GM18951 (cell line): Measurements from ENCODE around the gene MYL6.

Source experiments
- POLR2A ChIP-seq: IDR thresholded peaks from 4 replicates; pipeline ENCODE4 v1.6.1; 2011; ENCODE audit warnings: mild to moderate bottlenecking; ENCODE audit not compliant: insufficient read length, insufficient read depth; ENCODE audit errors: extremely low read depth
- in situ Hi-C: fragments of 300-500 bp; cut with MboI; formaldehyde crosslinking; loops from one replicate; pipeline ENCODE4 v1.12.0; 2022; ENCODE audit warnings: low sequenced_read_pairs, mixed read lengths, inconsistent platforms; ENCODE audit not compliant: unreplicated experiment

MYL6 gene

DNA sequence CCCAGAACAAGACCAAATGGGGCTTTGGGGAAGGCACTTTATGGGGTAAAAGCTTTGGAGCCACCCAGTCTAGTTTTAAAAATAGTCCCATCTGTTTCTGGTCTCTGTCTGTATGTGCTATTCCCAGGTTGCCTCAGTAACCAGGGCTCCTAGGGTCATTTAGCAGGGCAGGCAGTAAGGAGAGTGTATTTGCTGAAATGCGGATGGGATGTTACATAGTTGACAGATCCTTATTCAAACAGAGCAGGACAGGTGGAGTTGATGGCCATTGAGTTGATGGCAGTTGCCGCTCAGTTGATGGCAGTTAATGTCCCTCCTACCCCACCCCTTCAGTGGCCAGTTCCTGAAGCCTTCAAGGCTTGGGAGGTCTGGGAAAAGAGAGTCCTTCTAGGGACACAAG, 35.5 kb upstream of the MYL6 start:
- TF ChIP-seq POLR2A = no peak
- in situ Hi-C loops = no loop called here

DNA sequence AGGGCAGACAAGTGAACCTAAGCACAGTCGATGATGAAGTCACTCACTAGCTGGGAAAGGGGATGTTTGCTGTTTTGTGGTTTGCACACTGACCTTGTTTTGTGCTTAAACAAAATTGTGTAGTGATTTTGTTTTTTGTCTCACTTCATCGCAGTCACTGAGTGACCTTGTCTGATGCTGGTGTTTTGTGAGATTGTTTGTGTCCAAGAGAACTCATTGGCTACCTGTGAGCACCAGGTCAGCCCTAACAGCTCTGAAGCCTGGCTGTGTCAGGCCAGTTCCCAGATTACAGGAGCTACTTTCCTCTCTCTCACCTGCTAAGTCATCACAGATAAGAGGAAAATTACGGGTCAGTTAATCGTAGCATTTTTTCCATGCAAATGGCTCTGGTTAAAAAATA, 34.0 kb upstream of the MYL6 start:
- in situ Hi-C loops = no loop called here
- TF ChIP-seq POLR2A = no peak

DNA sequence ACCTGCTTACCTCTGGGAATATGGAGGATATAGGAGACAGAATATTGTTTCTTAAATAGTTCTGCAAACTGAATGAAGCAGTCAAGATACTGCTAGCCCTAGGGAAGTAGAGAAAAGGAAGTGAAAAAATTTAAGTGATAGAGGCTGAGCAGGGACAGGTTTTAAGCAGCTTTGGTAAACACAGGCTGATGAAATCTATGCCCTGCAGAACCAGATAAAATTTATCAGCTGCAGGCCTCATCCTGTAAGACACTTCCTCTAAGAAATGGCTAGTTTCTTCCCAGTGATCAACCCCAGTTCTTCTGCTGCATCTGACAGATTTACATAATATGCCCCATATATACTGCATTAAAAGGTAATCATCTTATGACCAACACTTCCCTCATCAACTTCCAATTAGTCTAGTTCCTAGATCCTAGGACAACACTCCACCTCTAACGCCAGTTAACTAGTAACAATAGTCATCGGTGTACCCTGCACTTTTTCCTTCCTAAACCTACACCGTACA, 31.4 kb upstream of the MYL6 start:
- in situ Hi-C loops = no loop called here
- TF ChIP-seq POLR2A = no peak

DNA sequence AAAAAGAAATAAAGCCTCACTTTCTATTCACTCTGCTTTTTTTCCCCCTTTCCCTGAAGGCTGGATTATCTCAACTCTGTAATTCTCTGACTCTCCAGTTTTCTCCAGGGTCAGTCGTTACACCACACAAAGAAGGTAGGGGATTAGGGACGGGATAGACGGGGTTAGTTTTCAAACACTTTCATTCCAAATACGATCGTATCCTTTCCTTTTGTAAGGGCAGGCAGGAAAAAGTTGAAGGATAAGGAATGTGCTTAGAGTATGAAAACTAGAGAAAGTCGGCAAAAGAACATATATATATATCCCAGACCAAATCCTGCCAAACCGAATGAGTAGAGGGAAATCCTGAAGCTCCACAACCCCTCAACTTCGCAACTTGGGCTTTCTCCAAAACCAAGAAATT, 30.7 kb upstream of the MYL6 start:
- in situ Hi-C loops = no loop called here
- TF ChIP-seq POLR2A = no peak

DNA sequence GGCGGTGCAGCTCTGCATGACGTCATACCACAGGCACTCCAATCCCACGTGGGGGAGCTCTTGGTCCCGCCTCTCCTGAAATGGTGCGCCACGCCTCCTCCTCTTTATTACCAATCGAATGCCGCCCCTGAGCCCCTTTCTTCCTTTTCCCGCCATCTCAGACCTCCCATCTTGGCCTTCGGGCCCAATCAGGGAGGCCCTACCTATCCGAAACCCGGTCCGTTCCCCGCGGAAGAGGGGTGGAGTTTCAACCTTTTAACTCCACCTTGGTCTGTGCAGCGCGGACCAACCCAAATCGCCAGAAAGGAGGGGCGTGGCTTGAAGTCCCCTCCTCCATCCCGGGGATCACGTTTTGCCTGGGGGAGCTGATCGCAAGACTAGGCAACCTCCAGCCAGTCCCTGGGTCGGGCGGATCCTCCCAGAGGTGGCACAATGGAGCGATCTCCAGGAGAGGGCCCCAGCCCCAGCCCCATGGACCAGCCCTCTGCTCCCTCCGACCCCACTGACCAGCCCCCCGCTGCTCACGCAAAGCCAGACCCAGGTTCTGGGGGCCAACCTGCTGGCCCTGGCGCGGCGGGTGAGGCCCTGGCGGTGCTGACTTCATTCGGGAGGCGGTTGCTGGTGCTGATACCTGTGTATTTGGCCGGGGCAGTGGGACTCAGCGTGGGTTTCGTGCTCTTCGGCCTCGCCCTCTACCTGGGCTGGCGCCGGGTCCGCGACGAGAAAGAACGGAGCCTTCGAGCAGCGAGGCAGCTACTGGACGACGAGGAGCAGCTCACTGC, 30.1 kb upstream of the MYL6 start, which contains the start of gene ESYT1:
TSS of gene ESYT1 (plus strand) at position 380 of the 782 bp plus-strand sequence. CDS start at position 433, 53 bp downstream.
- in situ Hi-C loops = no loop called here
- TF ChIP-seq POLR2A = peak; percentile 80

DNA sequence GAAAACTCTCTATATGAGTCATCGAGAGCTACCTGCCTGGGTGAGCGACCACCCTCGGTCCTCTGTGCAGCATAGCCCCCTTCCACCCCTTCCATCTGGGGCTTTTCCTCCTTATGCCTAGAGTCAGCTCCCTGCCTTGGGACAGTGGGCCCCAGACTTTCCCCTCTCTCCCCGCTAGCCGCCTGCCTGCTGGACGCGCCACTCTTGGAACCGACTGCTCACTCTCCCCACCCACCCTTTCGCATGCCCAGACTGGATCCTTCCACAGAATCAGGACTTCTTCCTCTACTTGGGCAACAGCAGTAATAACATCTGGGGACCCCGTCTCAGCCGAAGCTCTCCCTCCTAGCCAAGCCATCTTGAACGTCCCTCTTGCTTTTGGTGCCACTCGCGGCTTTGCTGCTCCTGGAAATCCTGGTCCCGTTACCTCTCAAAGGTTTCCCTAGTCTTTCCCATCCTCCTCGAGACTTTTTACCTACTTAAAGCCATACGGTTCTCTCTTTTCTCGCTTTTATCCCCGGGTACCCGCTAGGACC, 29.4 kb upstream of the MYL6 start:
- in situ Hi-C loops = no loop called here
- no peak for TF ChIP-seq POLR2A

DNA sequence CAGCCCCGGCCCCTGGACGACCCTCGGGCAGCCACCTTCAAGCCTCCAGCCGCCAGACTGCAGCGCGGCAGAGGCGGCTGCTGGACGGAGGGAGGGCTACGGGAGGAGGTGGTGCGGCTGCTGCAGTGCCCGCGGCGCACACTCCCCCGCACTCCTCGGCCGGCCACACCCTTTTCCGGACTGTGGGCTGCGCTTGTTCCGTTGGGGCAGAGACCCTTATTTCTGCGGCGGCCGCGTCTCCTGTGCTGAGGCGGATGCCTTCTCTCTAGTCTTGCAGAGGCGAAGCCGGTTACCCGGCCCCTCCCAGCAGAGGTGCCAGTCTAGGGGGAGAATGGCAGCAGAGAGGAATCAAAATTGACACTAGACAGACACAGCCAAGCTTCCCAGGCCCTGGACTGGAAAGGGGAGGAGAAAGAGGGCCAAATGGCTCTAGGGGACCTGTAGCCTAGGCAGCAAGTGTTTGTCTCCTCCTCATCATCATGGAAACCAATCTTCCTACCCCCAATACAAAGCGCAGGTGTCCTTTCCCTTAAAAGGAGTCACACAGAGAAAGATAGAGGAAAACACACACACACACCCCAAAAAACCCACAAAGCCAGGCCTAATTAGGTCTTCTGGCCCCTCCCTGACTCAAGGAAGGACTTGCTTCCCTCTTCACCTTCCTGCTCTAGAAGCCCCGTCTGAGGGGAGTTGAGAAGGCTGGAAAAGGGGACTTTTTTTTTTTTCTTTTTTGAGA, 28.8 kb upstream of the MYL6 start:
- in situ Hi-C loops = no loop called here

DNA sequence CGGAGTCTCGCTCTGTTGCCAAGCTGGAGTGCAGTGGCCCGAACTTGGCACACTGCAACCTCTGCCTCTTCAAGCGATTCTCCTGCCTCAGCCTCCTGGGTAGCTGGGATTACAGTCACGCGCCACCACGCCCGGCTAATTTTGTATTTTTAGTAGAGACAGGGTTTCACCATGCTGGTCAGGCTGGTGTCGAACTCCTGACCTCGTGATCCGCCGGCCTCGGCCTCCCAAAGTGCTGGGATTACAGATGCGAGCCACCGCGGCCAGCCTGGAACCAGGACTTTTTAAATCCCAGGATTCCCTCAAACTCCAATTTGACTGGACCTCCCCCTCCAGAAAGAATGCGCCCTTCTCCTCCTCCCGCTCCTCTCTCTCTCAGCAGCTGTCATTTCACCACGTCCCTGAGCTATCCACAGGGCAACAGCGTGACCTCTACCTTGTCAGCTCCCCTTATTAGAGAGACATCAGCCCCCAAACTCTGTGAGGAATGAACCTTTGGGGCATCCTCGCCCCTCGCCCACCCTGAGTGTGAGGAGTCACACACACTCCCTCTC, 28.1 kb upstream of the MYL6 start:
- TF ChIP-seq POLR2A = no peak
- in situ Hi-C loops = no loop called here

More for the DNA sequence above, 28.8 kb upstream of the MYL6 start:
- peak; percentile 66 for TF ChIP-seq POLR2A

DNA sequence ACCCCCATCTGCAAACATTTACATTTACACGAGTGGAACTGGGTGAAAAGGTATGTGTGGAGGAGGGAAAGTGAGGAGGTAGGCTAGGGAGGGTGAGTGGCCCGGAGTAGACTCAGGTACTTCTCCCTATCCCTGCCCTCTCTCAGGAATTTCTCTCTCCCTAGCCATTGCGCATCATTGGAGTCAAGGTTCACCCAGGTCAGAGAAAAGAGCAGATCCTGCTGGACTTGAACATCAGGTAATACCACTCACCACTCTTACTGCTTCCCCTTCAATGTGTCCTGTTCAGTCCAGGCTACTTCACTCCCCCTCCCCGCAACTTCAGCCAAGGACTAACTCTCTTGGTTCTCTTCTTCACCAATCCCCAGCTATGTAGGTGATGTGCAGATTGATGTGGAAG, 27.3 kb upstream of the MYL6 start:
- TF ChIP-seq POLR2A = no peak
- in situ Hi-C loops = no loop called here

DNA sequence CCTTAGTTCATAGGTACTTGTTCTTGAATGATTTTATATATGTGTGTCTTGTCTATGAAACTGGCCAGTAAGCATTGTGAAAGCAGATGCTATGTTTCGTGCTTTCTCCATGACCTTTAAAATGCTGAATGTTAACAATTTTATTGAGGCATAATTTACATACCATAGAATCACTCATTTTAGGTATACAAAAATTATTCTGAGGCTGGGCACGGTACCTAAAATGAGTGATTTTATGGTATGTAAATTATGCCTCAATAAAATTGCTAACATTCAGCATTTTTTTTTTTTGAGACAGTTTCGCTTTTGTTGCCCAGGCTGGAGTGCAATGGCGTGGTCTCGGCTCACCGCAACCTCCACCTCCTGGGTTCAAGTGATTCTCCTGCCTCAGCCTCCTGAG, 23.3 kb upstream of the MYL6 start:
- in situ Hi-C loops = no loop called here
- no peak for TF ChIP-seq POLR2A

DNA sequence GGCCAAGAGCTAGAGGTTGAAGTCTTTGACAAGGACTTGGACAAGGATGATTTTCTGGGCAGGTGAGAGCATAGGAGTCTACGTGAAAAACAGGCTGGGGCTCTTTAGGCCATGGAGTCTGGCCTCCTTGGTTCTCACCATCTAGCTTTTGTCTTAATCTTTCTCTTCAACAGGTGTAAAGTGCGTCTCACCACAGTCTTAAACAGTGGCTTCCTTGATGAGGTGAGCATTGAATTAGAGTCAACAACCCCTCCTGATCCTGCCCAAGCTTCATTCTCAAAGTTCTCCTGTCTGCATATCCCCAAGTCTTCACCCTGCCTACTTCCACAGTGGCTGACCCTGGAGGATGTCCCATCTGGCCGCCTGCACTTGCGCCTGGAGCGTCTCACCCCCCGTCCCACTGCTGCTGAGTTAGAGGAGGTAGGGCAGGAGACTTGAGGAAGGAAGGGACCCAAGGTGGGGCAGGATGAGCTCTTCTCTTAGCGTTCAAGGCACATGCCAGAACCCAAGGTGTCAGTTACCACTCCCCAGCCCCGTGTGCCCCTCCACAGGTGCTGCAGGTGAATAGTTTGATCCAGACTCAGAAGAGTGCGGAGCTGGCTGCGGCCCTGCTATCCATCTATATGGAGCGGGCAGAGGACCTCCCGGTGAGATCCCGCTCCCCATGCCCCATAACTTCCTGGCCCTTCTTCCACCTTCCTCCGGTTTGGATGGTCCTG, 20.1 kb upstream of the MYL6 start:
- in situ Hi-C loops = no loop called here
- no peak for TF ChIP-seq POLR2A

DNA sequence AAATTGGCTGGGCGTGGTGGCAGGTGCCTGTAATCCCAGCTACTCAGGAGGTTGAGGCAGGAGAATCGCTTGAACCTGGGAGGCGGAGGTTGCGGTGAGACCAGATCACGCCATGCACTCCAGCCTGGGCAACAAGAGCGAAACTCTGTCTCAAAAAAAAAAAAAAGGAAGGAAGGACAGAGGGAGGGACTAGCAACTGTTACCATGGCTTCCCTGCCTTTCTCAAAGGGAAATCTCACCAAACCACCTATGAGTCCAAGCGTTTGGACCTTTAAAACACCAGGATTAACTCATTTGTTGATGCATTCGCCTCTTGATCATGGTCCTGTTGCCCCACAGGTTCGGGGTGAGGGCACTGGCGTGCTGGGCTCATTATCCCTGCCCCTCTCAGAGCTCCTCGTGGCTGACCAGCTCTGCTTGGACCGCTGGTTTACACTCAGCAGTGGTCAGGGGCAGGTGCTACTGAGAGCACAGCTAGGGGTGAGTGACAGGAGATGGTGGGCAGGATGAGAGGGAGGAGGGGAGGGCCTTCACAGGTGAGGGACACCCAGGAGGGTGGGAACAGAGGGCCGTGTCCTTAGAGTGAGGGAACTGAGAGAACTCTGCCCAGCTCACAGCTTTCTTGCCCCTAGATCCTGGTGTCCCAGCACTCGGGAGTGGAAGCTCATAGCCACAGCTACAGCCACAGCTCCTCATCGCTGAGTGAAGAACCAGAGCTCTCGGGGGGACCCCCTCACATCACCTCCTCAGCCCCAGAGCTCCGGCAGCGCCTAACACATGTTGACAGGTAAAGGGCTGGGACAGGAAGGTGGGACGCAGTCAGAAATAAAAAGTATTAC, 16.0 kb upstream of the MYL6 start:
- no peak for TF ChIP-seq POLR2A
- in situ Hi-C loops = no loop called here
